Measurements from ENCODE around the gene LSS.
"Not testable (repeated sequence)": the region's sequence is repeated elsewhere in the genome, so short reads cannot be mapped to it uniquely, and the experiment has no call there.

LSS gene

GRCh38 chr21:46185716-46186115, 42.9 kb downstream of the LSS start:
- no peak for DNase-seq

- DNase-seq, result peak; percentile 71
Observed at GRCh38 chr21:46184625-46185555, 43.7 kb downstream of the LSS start.

DNA sequence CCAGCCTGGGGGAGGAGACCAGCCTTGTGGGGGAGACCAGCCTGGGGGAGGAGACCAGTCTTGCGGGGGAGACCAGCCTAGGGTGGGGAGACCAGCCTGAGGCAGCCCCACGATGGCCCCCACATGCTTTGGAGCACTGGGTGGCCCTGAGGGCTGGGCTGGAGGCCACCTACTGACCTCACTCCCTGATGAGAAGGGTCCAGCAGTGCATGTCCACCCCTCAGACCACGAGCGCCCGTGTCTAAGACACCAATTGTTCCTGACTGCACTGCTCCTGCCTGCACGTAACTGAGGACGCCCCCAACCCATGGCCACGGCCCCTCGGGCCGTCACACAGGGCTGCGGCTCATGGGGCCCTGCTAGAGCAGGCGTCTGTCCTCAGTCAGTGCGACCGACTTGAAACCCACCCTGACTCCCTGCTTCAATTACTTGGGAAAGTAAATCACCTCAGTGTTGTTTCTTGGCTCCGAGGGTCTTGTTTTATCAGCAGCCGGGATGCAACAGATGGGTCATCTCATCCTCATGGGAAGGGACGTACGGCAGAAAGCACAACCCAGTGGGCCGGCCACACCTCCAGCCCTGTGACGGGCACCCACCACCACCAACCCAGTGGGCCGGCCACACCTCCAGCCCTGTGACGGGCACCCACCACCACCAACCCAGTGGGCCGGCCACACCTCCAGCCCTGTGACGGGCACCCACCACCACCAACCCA, 44.5 kb downstream of the LSS start, which contains the start of gene SPATC1L:
Gene SPATC1L (minus strand): TSS at position 550 of the 715 bp plus-strand sequence. CDS start 1,643 bp downstream, outside the sequence.
- DNase-seq, result peak; percentile 43

DNA sequence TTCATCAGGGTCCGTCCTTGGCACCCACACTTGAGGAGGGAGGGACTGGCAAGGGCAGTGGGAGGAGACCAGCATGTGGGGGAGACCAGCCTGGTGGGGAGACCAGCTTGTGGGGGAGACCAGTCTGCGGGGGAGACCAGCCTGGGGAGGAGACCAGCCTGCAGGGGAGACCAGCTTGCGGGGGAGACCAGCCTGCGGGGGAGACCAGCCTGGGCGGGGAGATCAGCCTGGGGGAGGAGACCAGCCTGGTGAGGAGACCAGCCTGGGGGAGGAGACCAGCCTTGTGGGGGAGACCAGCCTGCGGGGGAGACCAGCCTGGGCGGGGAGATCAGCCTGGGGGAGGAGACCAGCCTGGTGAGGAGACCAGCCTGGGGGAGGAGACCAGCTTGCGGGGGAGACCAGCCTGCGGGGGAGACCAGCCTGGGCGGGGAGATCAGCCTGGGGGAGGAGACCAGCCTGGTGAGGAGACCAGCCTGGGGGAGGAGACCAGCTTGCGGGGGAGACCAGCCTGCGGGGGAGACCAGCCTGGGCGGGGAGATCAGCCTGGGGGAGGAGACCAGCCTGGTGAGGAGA, 45.2 kb downstream of the LSS start:
- not testable (repeated sequence) for DNase-seq

DNA sequence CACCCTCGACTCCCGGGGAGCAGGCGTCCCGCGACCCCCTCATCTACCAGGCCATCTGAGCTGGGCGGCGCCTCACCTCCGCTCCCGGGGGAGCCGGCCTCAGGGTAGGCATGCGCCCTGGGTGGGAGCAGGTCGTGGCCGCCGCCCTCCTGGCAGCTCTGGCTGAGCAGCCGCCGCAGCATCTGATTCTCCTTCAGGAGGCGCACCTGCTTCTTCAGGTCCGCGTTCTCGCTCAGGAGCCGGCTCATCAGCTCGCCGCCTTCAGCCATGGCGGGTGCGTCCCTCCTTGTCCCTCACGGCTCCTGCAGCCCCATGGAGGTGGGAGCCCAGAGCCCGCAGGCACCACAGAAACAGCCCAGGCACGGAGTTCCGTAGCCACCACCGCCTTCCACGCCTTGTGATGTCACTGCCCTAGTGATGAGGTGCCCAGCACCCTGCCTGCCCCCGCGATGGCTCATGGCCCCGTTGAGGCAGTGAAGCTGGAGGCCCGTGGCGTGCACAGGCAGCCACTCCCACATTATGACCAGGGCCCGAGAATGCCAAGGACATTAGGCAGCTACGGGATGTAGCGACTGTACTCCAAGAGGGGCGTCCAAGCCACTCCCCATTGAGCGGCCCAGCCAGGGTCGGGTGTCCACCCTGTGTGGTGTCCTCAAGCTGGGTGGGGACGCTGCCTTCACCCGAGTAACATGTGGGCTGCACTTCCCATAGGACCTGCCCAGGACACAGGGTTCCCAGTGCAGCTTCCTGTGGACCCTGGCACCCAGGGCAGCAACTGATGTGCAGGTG, 45.8 kb downstream of the LSS start:
- no peak for DNase-seq

GRCh38 chr21:46181953-46182547, 46.5 kb downstream of the LSS start:
- no peak for DNase-seq

DNA sequence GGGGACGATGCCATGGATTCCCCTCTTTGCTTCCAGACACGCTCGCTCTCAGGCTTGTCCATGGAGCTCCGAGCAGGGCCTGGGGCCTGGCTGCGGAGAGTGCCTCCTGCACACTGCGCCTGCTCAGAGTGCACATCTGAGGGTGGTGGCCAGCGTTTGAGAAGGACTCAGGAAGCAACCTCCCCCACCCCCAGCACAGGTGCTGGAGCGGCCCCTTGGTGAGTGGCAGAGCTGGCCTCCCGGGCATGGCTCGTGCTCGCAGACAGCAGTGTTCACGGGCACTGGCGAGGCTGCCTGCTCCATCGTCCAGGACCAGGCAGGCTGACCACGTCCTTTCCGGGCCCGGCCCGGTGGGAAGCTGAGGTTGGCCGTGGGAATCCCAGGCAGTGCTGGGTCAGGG, 47.1 kb downstream of the LSS start:
- DNase-seq, result no peak

DNA sequence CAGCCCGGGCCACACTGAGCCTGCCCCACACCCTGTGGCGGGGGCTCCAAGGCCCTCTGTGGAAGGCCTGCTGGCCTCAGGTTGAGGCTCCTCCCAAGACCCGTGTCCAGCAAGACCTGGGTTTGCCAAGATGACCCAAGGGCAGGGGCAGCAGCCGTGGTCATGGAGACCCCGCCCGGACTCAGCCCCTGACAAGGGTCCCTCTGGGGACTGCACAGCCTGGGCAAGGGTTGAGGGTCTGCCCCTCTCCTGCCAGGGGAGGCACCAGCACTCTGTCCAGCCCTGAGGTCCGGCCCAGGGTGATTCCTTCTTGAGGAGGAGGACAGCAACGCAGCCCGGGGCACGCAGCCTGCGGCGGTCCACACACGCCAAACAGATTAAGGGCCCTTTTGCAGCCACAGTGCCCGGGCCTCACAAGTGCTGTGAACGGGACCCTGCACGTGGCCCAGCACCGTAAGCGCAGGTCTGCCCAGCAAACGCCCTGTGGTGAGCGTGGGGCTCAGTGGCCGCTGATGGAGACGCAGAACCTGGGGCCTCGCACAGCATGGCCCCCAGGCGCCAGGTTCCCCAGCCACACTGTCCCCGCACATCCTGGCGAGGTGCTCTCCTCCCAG, 47.7 kb downstream of the LSS start:
- DNase-seq, result no peak

DNA sequence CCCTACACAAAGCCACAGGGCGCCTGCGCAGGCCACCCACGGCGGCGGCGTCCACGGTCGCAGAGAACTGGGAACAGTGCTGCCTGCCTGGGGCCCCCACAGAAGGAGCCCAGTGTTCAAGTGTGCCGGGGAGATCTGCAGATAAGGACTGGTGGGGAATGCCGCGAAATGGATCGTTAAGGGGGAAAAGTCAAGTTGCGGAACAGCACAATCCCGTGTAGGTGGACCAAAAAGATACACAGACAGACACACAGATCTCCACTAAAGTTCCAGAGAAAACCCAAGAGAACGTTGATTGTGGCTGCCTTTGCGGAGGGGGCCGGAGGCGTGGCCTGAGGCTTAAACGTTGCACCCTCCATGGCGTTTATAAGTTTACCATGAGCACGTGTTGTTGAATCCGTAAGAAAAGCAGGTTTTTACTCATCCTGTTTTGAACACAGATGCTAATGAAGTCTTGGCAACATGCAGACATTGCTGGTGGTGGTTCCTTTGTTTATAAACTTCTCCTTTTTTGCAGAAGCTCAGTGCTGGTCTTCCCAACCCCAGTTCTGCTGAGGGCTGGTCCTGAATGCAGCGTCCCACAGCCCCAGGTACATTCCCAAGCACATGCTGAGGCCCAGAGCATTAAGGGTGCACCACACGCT, 48.4 kb downstream of the LSS start:
- no peak for DNase-seq

DNA sequence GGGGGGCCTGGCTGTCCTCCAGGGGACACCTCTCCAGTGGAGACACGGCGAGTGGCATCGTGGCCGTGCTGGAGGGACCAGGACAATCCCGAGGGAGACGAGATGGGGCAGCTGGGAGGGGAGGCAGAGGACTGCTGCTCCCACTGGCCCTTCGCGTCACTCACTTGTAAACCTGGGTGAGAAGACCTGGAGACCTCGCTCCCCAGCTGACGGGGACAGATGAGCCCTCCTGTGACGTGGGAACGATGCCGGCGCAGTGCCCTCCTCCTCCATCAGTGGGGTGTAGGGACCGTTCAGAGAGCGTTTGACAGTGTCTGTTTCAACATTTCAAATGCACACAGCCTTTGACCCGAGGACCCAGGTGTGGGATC, 48.9 kb downstream of the LSS start:
- no peak for DNase-seq

GRCh38 chr21:46178961-46179360, 49.6 kb downstream of the LSS start:
- no peak for DNase-seq

GRCh38 chr21:46176443-46177129, 52.0 kb downstream of the LSS start:
- not testable (repeated sequence) for DNase-seq

- no peak for DNase-seq
Observed at GRCh38 chr21:46173573-46173972, 55.0 kb downstream of the LSS start.

GRCh38 chr21:46172863-46173528, 55.6 kb downstream of the LSS start:
- no peak for DNase-seq

- DNase-seq, result no peak
Observed at GRCh38 chr21:46171996-46172862, 56.3 kb downstream of the LSS start.

DNA sequence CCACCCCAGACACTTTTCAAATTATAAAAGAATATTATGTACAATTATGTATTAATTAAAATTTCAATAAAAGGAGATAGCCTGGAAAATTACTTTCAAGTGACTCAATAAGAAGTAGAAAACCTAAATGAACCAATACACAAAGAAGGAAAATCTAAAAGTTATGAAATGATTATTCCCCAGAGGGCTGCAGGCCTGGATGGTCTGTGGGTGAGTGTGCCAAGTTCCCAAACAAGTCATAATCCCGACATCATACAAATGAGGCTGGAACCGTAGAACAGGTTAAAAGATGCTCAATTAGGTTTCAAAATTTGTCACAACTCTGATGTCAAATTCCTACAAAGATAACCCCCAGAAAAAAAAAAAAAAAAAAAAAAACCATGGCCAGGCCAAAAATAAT, 57.0 kb downstream of the LSS start:
- DNase-seq, result no peak

DNA sequence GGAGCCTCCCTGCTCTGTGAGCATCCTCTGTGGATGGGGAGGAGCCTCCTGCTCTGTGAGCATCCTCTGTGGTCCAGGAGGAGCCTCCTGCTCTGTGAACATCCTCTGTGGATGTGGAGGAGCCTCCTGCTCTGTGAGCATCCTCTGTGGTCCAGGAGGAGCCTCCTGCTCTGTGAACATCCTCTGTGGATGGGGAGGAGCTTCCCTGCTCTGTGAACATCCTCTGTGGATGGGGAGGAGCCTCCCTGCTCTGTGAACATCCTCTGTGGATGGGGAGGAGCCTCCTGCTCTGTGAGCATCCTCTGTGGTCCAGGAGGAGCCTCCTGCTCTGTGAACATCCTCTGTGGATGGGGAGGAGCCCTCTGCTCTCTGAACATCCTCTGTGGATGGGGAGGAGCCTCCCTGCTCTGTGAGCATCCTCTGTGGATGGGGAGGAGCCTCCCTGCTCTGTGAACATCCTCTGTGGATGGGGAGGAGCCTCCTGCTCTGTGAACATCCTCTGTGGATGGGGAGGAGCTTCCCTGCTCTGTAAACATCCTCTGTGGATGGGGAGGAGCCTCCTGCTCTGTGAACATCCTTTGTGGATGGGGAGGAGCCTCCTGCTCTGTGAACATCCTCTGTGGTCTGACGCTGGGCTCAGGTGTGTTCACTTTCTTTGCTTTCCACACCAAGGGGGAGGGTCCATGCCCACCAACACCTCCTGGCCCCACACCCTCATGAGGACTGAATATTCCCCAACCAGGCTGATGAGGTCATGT, 58.0 kb downstream of the LSS start:
- DNase-seq, result peak; percentile 59

DNA sequence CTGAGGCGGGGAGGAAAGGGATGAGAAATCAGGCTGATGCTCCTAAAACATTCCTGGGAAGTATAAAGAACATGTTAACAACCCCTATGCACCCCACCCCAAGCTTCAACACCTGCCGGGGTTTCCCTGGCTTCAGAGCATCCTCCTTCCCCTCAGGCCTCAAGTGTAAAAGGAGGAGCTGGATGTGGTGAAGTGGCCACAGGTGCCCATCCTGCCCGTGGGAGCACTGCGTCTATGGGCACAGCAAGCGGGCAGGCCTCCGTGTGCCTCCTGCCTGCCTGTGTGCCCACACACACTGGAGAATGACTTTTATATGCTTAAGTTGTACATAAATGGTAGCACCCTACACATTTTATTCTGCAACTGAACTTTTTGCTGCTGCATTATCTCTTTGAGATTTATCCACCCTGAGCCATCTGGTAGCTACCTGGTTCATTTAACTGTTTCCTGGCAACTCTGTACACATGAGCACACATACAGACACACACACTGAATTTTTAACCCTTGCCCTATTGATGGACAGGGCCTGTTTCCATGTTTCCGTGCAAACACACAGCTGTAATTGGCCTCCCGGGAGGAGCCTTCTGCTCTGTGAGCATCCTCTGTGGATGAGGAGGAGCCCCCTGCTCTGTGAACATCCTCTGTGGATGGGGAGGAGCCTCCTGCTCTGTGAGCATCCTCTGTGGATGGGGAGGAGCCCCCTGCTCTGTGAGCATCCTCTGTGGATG, 59.8 kb downstream of the LSS start:
- no peak for DNase-seq

All from CD4-positive, alpha-beta T cell treated with Interleukin-10 for 1 hour (primary cell).